Testis (tissue), 2 donors: ENCODE measurements around the gene PPP1R14C.

Experiments used
- CTCF ChIP-seq, 3 experiments: fragments of 450-650 bp in 2 of 3; fragments of 200-600 bp in 1 of 3; sonication (generic) in 1 of 3; IDR thresholded peaks; one replicate each; pipeline ENCODE4 v1.5.1; 2016 to 2019; ENCODE audit warnings: antibody characterized with exemption in 3 of 3, mild to moderate bottlenecking in 2 of 3, moderate library complexity in 1 of 3
- POLR2A ChIP-seq: fragments of 450-650 bp; IDR thresholded peaks from one replicate; pipeline ENCODE4 v1.6.1; 2017; ENCODE audit warnings: antibody characterized with exemption, mild to moderate bottlenecking, moderate library complexity

- TF ChIP-seq POLR2A (no peak), CTCF (IDR thresholded peaks at IDR 0.05) (no peak)
Observed at GRCh38 chr6:150133686-150134085, 9.2 kb upstream of the PPP1R14C start.
